Measurements from ENCODE around the gene SRSF3. TPM values are rescaled to one million over a fixed set of nuclear protein-coding genes. Genes with fewer than 3 reads are reported as not detected.

Gene SRSF3
- total RNA-seq, 4 donors from 2014 or later, result 108 to 195 (median 156) TPM

- Histone ChIP-seq H3K9me3 (no peaks in the 10 kb centered on the region), H3K4me3 (peak overlapping the region in 1 of 2 donors; percentile 93), H3K4me1 (peaks cover 0 to 42% (median 16%) of the 10 kb centered on the region in 3 donors), H3K27ac (peak overlapping the region in 3 of 4 donors; percentile 95 to 99 (median 99)), H3K27me3 (no peaks in the 10 kb centered on the region), H3K36me3 (no peaks in the 10 kb centered on the region)
- TF ChIP-seq POLR2AphosphoS5 (IDR thresholded peaks at IDR 0.05), result no peak
- TF ChIP-seq, protein P1, sequence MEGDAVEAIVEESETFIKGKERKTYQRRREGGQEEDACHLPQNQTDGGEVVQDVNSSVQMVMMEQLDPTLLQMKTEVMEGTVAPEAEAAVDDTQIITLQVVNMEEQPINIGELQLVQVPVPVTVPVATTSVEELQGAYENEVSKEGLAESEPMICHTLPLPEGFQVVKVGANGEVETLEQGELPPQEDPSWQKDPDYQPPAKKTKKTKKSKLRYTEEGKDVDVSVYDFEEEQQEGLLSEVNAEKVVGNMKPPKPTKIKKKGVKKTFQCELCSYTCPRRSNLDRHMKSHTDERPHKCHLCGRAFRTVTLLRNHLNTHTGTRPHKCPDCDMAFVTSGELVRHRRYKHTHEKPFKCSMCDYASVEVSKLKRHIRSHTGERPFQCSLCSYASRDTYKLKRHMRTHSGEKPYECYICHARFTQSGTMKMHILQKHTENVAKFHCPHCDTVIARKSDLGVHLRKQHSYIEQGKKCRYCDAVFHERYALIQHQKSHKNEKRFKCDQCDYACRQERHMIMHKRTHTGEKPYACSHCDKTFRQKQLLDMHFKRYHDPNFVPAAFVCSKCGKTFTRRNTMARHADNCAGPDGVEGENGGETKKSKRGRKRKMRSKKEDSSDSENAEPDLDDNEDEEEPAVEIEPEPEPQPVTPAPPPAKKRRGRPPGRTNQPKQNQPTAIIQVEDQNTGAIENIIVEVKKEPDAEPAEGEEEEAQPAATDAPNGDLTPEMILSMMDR (IDR thresholded peaks at IDR 0.05), result no peak
- TF ChIP-seq POLR2A (IDR thresholded peaks at IDR 0.05), result no peak
- TF ChIP-seq EP300 (IDR thresholded peaks at IDR 0.05), result no peak
- 51 to 60% methylated on average over 7 to 13 of the region's 13 CpGs for WGBS, 2 donors (ENCODE audit: low coverage in 1 of 2)
- ATAC-seq, result no peak
These were observed 46.3 kb upstream of the SRSF3 start for GRCh38 chr6:36547646-36548400.

GRCh38 chr6:36548401-36548743 is 45.8 kb upstream of the SRSF3 start:
- Histone ChIP-seq H3K27me3 (no peaks in the 10 kb centered on the region), H3K36me3 (no peaks in the 10 kb centered on the region), H3K4me1 (peaks cover 0 to 36% (median 14%) of the 10 kb centered on the region in 3 donors), H3K4me3 (no peak overlapping the region), H3K27ac (no peak overlapping the region), H3K9me3 (no peaks in the 10 kb centered on the region)
- no peak for ATAC-seq
- TF ChIP-seq, protein P1 (IDR thresholded peaks at IDR 0.05), result no peak
- no peak for TF ChIP-seq POLR2AphosphoS5 (IDR thresholded peaks at IDR 0.05)
- TF ChIP-seq EP300 (IDR thresholded peaks at IDR 0.05), result no peak
- TF ChIP-seq POLR2A (IDR thresholded peaks at IDR 0.05), result no peak
- WGBS, 2 donors (ENCODE audit: low coverage in 1 of 2), result 85 to 95% methylated on average over 2 of the region's 2 CpGs

DNA sequence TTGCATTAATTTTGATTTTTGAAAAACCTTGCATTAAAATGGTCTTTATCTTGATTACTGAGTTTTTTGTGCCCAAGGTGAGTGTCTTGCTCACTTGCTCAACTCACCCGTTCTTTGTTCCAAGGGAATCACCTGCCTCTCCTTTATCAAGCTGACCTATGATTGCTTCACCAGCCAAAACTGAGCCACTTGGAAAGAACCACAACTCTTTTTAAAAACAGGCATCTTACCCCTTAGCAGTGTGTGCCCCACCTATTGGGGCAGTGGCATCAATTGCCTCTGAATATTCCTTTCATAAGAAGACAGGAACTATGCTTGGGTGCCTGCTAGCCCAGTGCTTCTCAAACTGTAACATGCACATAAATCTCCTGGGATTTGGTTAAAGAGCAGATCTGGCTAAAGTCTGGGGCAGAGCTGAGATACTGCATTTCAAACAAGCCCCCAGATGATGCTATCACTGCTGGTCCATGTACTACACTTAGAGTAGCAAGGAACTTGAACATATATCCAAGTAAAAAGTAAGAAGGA is 43.6 kb upstream of the SRSF3 start:
- 89% methylated on average over 1 of the region's 1 CpG; no CpG with 5 or more reads in 1 of the 2 donors for WGBS, 2 donors (ENCODE audit: low coverage in 1 of 2)
- Histone ChIP-seq H3K9me3 (no peaks in the 10 kb centered on the region), H3K27ac (no peak overlapping the region), H3K27me3 (no peaks in the 10 kb centered on the region), H3K4me1 (peaks cover 0 to 28% (median 3%) of the 10 kb centered on the region in 3 donors), H3K36me3 (no peaks in the 10 kb centered on the region), H3K4me3 (no peak overlapping the region)
- TF ChIP-seq, protein P1 (IDR thresholded peaks at IDR 0.05), result no peak
- TF ChIP-seq POLR2A (IDR thresholded peaks at IDR 0.05), result no peak
- no peak for TF ChIP-seq EP300 (IDR thresholded peaks at IDR 0.05)
- TF ChIP-seq POLR2AphosphoS5 (IDR thresholded peaks at IDR 0.05), result no peak
- no peak for ATAC-seq

DNA sequence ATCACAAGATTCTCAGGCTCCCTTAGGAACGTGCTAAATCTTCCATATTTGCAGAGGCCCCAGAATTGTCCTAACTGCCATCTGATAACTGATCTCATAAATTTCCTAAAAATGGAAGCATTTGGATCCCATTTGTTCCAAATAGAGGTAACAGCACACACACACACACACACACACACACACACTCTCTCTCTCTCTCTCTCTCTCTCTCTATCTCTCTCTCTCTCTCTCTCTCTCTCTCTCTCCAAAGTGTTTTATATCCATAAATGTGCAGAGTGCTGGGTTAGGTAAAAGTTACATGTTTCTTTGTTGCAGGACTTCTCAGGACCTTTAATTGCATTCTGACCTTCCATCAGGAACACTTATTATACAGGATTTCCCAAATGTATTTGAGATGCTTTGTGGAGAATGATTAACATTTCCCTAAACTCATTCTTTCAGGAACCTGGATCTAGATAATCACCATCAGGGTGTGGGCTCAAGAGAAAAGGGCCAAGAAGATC is 38.4 kb upstream of the SRSF3 start:
- peak overlapping the region in 2 of 4 donors; percentile 61 to 64 for H3K27ac ChIP-seq
- no peaks in the 10 kb centered on the region for H3K36me3 ChIP-seq
- no peaks in the 10 kb centered on the region for H3K27me3 ChIP-seq
- H3K4me3 ChIP-seq, result no peak overlapping the region
- no peaks in the 10 kb centered on the region for H3K9me3 ChIP-seq
- ATAC-seq, result no peak
- H3K4me1 ChIP-seq, result peaks cover 0 to 15% (median 0%) of the 10 kb centered on the region in 3 donors
- 15 to 33% methylated on average over 1 of the region's 1 CpG for WGBS, 2 donors (ENCODE audit: low coverage in 1 of 2)
- TF ChIP-seq POLR2AphosphoS5 (IDR thresholded peaks at IDR 0.05) (no peak), EP300 (IDR thresholded peaks at IDR 0.05) (no peak)
- TF ChIP-seq, protein P1 (IDR thresholded peaks at IDR 0.05), result no peak

Measured in gastroesophageal sphincter (tissue), 4 donors.